GM21528 (cell line): Measurements from ENCODE around the gene POU2F2.

Experiments used
- ATAC-seq: cut with Tn5 transposase; IDR thresholded peaks from one replicate; pipeline ENCODE4 v1.9.1; 2021; ENCODE audit warnings: mild to moderate bottlenecking, moderate library complexity; ENCODE audit not compliant: unreplicated experiment, low FRiP score

The POU2F2 gene

GRCh38 chr19:42129399-42130253 lies 2.6 kb downstream of the POU2F2 start:
- peak; percentile 40 for ATAC-seq

- ATAC-seq = no peak
Observed at GRCh38 chr19:42126574-42126973, 5.7 kb downstream of the POU2F2 start.

- ATAC-seq = no peak
Observed at GRCh38 chr19:42125536-42125935, 6.7 kb downstream of the POU2F2 start.

GRCh38 chr19:42124386-42124901 lies 7.8 kb downstream of the POU2F2 start:
- ATAC-seq = no peak

GRCh38 chr19:42123765-42124164 lies 8.5 kb downstream of the POU2F2 start:
- no peak for ATAC-seq

- no peak for ATAC-seq
Observed at GRCh38 chr19:42122691-42123607, 9.3 kb downstream of the POU2F2 start.

DNA sequence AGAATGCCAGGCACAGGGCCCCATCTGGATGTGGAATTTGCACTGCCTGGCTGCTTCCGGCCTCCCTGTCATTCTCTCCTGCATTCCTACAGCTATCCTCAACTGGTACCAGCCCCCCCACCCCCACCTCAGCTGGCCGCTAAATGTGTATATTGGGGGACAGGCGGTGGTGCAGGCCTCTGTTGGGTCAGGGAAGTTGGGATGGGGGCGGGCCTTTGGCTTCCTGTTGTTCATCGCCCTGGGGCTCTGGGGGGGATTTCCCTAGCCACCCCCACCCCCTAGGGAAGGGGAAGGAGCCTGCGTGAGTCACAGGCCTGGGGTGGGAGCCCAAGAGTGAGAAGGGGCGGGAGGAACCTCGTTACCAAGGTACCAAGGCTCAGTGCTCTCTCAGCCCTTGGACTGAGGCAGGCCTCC lies 10.6 kb downstream of the POU2F2 start:
- no peak for ATAC-seq

GRCh38 chr19:42121036-42121621 lies 11.1 kb downstream of the POU2F2 start:
- no peak for ATAC-seq

GRCh38 chr19:42120276-42120980 lies 11.8 kb downstream of the POU2F2 start:
- no peak for ATAC-seq

GRCh38 chr19:42117076-42117475 lies 15.2 kb downstream of the POU2F2 start:
- no peak for ATAC-seq

- no peak for ATAC-seq
Observed at GRCh38 chr19:42116308-42117075, 15.8 kb downstream of the POU2F2 start.

- no peak for ATAC-seq
Observed at GRCh38 chr19:42115705-42116104, 16.5 kb downstream of the POU2F2 start.

DNA sequence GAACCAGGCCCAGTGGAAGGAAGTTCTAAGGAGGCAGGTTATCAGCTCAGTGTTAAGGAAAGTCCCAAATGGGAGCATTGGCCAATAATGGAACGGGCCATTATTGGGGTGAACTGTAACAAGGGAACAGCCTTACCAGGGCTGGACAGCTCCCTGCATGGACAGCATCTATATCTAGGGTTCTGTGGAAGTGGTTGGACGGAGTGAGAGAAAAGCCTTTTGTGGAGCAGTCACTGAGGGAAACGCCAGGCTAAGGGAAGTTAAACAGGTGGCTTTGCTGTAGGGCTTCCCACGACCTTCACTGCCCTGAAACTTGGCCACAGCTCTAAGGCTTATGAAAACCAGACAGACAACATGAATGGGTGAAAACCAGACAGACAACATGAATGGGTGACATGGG lies 17.0 kb downstream of the POU2F2 start:
- ATAC-seq = no peak

DNA sequence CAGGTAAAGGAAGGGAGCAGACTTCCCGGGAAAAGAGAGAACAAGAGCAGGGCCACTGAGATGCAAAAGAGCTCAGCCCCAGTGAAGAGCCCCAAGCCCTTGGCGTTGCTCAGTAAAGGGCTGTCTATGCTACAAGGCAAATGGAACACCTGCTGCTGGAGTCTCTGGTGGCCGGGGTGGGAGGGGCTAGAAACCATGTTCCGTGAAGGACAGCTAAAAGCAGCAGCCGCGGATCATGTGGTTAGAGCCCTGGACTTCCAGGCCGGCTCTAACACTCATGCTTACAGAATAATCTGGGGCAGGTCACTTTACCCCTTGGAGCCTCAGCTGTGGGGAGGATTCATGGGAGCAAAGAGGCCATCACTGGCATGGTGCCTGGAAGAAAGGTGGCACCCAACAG lies 17.8 kb downstream of the POU2F2 start:
- ATAC-seq = no peak

DNA sequence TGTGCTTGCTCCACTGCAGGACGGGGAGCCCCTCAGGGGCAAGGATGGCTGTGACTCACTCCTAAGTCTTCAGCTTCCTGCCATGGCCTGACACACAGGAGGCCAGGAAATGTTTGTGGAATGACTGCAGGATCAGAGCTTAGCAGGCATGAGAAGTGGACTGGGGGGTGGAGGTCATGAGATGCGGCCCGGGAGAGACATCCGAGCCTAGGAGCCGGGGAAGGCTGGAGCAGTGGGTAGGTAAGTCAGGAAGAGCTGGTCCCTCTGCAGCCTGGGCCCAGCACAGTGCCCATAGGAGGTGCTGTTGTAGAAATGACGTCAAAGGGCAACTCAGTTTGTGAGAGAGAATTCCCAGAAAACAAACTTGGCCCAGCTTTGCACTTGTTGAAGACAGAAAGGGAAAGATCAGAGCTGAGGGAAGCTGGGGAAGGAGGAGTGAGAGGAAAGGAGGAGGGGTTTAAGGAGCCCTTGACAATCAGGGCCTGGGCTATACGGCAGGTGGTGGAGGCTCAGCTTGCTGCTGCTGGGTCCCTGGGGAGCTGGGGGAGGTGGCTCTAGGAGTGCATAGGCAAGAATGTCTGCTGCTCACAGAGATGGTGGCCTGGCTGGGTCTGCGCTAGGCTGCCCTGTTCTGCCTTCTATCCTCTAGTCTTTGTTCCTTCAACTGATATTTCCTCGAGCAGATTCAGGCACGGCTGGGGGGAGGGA lies 18.5 kb downstream of the POU2F2 start:
- no peak for ATAC-seq

DNA sequence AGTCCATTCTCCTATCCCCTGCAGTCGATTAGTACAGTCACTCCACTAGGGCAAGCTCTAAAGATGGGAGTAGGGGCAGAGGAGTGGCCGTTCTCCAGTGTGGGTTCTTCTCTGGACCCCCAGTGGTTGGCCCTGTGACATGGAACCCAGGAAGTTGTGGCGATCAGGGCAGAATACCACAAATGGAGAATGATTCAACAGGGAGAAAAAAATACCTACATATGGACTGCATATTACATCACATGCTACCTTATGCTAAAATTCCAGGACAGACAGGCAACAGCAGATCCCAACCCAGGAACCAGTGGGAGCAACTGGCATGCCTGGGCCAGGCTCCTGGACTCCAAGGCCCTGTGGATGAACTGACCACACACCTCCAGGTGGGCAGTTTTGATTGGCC lies 20.4 kb downstream of the POU2F2 start:
- no peak for ATAC-seq

- no peak for ATAC-seq
Observed at GRCh38 chr19:42111384-42111783, 20.9 kb downstream of the POU2F2 start.

GRCh38 chr19:42110658-42111057 lies 21.6 kb downstream of the POU2F2 start:
- no peak for ATAC-seq

DNA sequence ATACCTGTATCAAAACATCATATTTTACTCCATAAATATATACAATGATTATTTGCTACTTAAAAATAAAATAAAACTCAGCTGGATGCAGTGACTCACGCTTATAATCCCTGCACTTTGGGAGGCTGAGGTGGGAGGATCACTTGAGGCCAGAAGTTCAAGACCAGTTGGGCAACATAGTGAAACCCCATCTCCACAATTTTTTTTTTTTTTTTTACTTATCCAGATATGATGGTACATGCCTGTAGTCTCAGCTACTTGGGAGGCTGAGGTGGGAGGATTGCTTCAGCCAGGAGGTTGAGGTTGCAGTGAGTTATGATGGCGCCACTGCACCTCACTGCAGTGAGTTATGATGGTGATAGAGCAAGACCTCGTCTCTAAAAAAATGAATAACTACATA lies 22.4 kb downstream of the POU2F2 start:
- ATAC-seq = no peak
